Measurements from ENCODE around the gene HLCS. TPM values are rescaled to one million over a fixed set of nuclear protein-coding genes. Genes with fewer than 3 reads are reported as not detected.

HLCS gene
- total and polyA plus RNA-seq, 10 of the 15 experiments (the other 5 are each of a cell fraction or from before 2014, with no cell fraction given) = 1.5 to 12.7 (median 9.6) TPM

- POLR2A ChIA-PET = no interaction called here
- in situ Hi-C loops (cut with MboI) = no loop called here
- CTCF ChIA-PET = no interaction called here
- no peaks in the 10 kb centered on the region for H3K79me2 ChIP-seq (ENCODE audit: control insufficient read depth, insufficient read depth, low read length)
- H3K36me3 ChIP-seq (ENCODE audit: control insufficient read depth in 2 of 2, insufficient read depth in 2 of 2, low read length in 1 of 2) = no peaks in the 10 kb centered on the region
- no peaks in the 10 kb centered on the region for H3K4me1 ChIP-seq (ENCODE audit: control insufficient read depth, insufficient read depth, low read length)
- RAD21 ChIA-PET (ENCODE audit: unreplicated experiment) = no interaction called here
- no peak overlapping the region for H2AFZ ChIP-seq (ENCODE audit: control insufficient read depth, low read depth, low read length)
- intact Hi-C loops (cut with micrococcal nuclease; ENCODE audit: unreplicated experiment) = loop anchor here (10.0 kb wide), 1 partner anchor 298 kb away; no protein-coding TSS in a partner anchor
- no peaks in the 10 kb centered on the region for H4K20me1 ChIP-seq (ENCODE audit: control insufficient read depth, insufficient read depth)
- SMC1A ChIA-PET (ENCODE audit: uncharacterized antibody, unreplicated experiment) = no interaction called here
- no TSS peak for BruUV-seq (replicated peaks)
- H3K27ac ChIP-seq (ENCODE audit: control insufficient read depth, insufficient read depth) = no peak overlapping the region
- no peak for DNase-seq (ENCODE audit: low read depth, low spot score)
- no peak overlapping the region for H3K9ac ChIP-seq (ENCODE audit: control insufficient read depth, insufficient read depth, low read length)
- peaks cover 0 to 2% of the 10 kb centered on the region in 2 experiments; a peak in 2 of 4 replicates for H3K27me3 ChIP-seq (replicated peaks in 1 of 2; ENCODE audit: control insufficient read depth in 2 of 2, insufficient read depth in 2 of 2, low read length in 1 of 2)
- ATAC-seq = no peak
- H3K4me3 ChIP-seq = no peak overlapping the region
- no peak overlapping the region for H3K4me2 ChIP-seq (ENCODE audit: control insufficient read depth, insufficient read depth)
- FAIRE-seq = no peak
- H3K9me3 ChIP-seq (replicated peaks; ENCODE audit: control insufficient read depth, insufficient read depth, low read length) = no peaks in the 10 kb centered on the region
- 45% methylated on average over 25 of the region's 25 CpGs for WGBS (ENCODE audit: insufficient coverage, insufficient replicate concordance, low lambda C conversion rate, missing lambda C conversion rate)
- no peak for TF ChIP-seq RELB (IDR thresholded peaks at IDR 0.05; ENCODE audit: low read depth)
- TF ChIP-seq ESRRA (IDR thresholded peaks at IDR 0.05; ENCODE audit: low read length) = no peak
- no peak for TF ChIP-seq MTA3 (IDR thresholded peaks at IDR 0.05; ENCODE audit: borderline replicate concordance, low read length)
- TF ChIP-seq E2F4 (IDR thresholded peaks at IDR 0.05; ENCODE audit: low read depth, low read length) = no peak
- TF ChIP-seq KDM1A (IDR thresholded peaks at IDR 0.05; ENCODE audit: borderline replicate concordance) = no peak
- TF ChIP-seq POU2F2 (IDR thresholded peaks at IDR 0.05; ENCODE audit: borderline replicate concordance, low read depth, low read length) = no peak
- TF ChIP-seq GATAD2B (conservative IDR thresholded peaks at IDR 0.05; ENCODE audit: low read depth) = no peak
- no peak for TF ChIP-seq CREB1 (IDR thresholded peaks at IDR 0.05; ENCODE audit: low read depth)
- no peak for TF ChIP-seq ZNF687 (IDR thresholded peaks at IDR 0.05)
- TF ChIP-seq MEF2B (IDR thresholded peaks at IDR 0.05; ENCODE audit: partially characterized antibody, poor library complexity, severe bottlenecking) = no peak
- TF ChIP-seq FOXM1 (IDR thresholded peaks at IDR 0.05; ENCODE audit: low read depth, low read length) = no peak
- TF ChIP-seq CHD4 (IDR thresholded peaks at IDR 0.05) = no peak
- no peak for TF ChIP-seq DPF2 (IDR thresholded peaks at IDR 0.05)
- TF ChIP-seq NR2F1 (conservative IDR thresholded peaks at IDR 0.05) = no peak
- TF ChIP-seq TCF12 (IDR thresholded peaks at IDR 0.05; ENCODE audit: low read depth, low read length) = no peak
- no peak for TF ChIP-seq CHD1 (IDR thresholded peaks at IDR 0.05; ENCODE audit: low read depth, low read length)
- TF ChIP-seq SUZ12 (IDR thresholded peaks at IDR 0.05; ENCODE audit: unreplicated experiment) = no peak
- TF ChIP-seq FOXK2 (IDR thresholded peaks at IDR 0.05) = no peak
- TF ChIP-seq IRF4 (IDR thresholded peaks at IDR 0.05; ENCODE audit: low read depth, low read length) = no peak
These were observed 243.8 kb downstream of the HLCS start for GRCh38 chr21:36722370-36723368.

Data from GM12878 (cell line).